A673 (cell line): ENCODE results near the gene FITM2.

Source experiments
- CTCF ChIP-seq: fragments of 300-800, 200-600 bp; sonication (generic); conservative IDR thresholded peaks from 2 replicates; pipeline ENCODE4 v1.5.1; 2017; ENCODE audit warnings: low read depth, mild to moderate bottlenecking, antibody characterized with exemption, low read length, moderate library complexity, mixed read lengths
- EZH2 ChIP-seq: fragments of 200-600 bp; sonication (generic); IDR thresholded peaks from 2 replicates; pipeline ENCODE4 v1.6.1; 2017; ENCODE audit warnings: borderline replicate concordance, low read depth, mild to moderate bottlenecking, mixed read lengths, antibody characterized with exemption, low read length; ENCODE audit not compliant: poor library complexity, severe bottlenecking

DNA sequence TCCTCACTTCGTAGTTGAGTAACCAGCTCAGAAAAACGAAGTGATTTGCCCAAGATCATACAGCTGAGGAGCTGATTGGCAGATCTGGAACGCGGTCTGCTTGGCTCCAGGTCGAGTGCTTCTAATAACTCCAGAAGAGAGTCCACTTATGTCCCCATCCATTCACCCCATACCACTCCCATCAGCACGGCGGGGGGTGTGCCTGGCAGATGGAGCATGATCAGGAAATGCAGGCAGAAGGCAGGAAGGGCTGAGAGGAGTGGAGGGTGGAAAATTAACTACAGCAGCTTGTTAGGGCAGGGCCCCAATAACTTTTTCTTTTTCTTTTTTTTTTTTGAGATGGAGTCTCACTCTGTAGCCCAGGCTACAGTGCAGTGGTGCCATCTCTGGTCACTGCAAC is 15.0 kb downstream of the FITM2 start:
- TF ChIP-seq CTCF: no peak
- TF ChIP-seq EZH2: no peak
